NCI-H128 (cell line): ENCODE results near the gene ZBTB8OS.
"Not testable (repeated sequence)": the region's sequence is repeated elsewhere in the genome, so short reads cannot be mapped to it uniquely, and the experiment has no call there.

Experiments
- DNase-seq: peaks from one replicate; lab custom pipeline; 2025; ENCODE audit not compliant: unreplicated experiment; lab: John Stamatoyannopoulos, UW

Gene ZBTB8OS

DNA sequence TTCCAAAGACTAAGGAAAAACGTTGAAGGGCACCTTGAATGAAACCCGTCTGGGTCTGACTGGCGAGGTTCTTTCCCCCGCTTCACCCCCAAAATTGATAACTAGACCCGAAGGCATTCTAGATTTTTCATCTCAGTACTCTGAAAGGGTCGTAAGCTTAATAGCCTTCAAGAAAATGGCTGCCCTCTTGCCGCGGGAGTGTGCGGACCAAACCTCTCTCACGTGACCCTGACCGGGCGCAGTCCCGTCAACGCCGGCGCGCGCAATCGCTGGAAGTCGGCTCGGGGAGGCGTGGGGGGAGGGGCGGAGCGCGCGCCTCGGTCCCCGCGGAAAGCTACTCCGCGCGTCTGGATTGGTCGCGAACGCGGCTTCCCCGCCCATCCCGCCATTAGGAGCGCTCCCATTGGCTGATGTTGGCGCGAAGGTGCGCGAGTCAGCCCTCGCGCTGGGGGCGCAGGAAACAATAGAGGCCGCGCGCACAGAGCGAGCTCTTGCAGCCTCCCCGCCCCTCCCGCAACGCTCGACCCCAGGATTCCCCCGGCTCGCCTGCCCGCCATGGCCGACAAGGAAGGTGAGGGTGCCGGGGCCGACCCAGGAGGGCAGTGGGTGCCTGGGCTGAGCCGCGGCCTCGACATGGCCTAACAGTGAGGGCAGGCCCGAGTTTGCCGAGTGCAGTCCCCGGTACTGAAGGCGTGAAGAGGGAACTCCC is 556 bp upstream of the ZBTB8OS start, which contains the start of gene RBBP4:
Gene RBBP4 (plus strand): TSS at position 457 of the 709 bp plus-strand sequence. CDS start 99 bp downstream, at position 556.
- peak; percentile 99 for DNase-seq

GRCh38 chr1:32647308-32648134 is 2.8 kb downstream of the ZBTB8OS start:
- no peak for DNase-seq

DNA sequence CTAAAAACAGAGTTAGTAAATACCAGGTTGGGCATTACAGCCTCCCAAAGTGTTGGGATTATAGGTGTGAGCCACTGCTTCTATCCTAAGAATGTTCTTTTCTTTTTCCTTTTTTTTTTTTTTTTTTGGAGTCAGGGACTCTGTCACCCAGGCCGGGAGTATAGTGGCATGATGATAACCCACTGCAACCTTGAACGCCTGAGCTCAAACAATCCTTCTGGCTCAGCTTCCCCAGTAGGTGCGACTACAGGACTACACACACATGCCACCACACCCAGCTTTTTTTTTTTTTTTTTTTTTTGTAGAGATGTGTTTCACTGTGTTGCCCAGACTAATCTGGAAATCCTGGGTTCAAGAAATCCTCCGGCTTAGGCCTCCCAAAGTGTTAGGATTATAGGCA is 5.9 kb downstream of the ZBTB8OS start:
- no peak for DNase-seq

- DNase-seq = not testable (repeated sequence)
Measured at GRCh38 chr1:32642292-32642827, 8.0 kb downstream of the ZBTB8OS start.

GRCh38 chr1:32639489-32640075 is 10.8 kb downstream of the ZBTB8OS start:
- no peak for DNase-seq

DNA sequence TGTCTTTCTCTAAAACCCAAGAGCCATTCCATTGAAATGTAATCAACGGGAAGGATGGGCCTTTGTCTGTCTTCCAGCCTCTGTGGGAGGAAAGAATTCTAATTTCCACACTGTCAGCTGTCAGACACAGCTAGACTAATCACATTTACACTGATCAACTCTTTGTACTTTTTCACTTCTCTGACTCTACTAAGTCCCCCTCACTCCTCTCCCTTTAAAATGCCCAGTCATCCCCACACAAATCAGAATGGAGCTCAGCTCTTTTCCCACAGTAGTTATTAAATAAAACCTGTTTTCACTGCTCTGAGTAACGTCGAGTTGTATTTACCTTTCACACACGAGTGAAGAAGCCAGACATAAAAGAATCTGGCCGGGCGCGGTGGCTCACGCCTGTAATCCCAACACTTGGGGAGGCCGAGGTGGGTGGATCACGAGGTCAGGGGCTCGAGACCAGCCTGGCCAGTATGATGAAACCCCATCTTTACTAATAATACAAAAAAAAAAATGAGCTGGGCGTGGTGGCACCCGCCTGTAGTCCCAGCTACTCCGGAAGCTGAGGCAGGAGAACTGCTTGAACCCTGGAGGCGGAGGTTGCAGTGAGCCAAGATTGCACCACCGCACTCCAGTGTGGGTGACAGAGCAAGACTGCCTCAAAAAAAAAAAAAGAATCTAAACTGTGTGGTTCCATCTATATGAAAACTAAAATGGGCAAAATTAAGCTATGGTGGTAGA is 13.3 kb downstream of the ZBTB8OS start:
- no peak for DNase-seq

GRCh38 chr1:32635508-32636277 is 14.7 kb downstream of the ZBTB8OS start:
- DNase-seq = no peak

GRCh38 chr1:32632829-32633228 is 17.5 kb downstream of the ZBTB8OS start:
- no peak for DNase-seq

GRCh38 chr1:32630173-32630572 is 20.2 kb downstream of the ZBTB8OS start:
- DNase-seq = not testable (repeated sequence)

DNA sequence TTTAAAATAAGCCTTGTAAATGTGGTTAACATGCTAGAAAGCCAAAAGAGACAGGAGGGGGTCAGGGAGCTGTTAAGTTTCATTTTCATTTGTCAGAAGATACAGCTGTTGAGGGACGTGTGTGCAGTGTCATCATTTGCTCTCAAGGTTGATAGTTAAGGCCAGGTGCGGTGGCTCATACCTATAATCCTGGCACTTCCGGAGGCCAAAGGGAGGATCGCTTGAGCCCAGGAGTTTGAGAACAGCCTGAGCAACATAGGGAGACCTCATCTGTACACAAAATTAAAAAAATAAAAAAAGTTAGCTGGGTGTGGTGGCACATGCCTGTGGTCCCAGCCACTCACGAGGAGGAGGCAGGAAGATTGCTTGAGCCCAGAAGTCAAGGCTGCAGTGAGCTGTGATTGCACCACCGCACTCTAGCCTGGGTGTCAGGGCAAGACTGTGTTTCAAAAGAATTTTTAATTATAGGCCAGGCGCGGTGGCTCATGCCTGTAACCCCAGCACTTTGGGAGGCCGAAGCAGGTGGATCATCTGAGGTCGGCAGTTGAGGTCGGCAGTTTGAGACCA is 22.7 kb downstream of the ZBTB8OS start:
- no peak for DNase-seq

DNA sequence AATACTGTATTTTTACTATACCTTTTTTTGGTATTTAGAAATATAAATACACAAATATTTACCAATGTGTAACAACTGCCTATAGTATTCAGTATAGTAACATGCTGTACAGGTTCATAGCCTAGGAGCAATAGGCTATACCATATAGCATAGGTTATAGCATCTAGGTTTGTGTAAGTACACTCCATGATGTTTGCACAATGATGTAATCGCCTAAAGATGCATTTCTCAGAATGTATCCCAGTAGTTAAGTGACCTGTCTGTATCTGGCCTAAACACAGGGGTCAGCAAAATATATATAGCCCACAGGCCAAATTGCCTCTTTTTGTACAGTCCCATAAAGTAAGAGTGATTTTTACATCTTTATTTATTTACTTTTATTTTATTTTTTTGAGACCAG is 24.2 kb downstream of the ZBTB8OS start:
- no peak for DNase-seq

DNA sequence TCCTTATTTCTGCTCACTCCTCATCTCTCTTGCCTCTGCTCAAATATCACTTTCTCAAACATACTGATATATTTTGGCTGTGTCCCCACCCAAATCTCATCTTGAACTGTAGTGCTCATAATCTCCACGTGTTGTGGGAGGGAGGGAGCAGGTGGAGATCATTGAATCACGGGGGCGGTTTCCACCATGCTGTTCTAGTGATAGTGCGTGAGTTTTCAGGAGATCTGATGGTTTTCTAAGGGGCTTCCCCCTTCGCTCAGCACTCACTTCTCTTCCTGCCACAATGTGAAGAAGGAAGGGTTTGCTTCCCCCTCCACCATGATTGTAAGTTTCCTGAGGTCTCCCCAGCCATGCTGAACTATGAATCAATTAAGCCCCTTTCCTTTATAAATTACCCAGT is 26.6 kb downstream of the ZBTB8OS start:
- no peak for DNase-seq

- DNase-seq = no peak
Measured at GRCh38 chr1:32622806-32623681, 27.3 kb downstream of the ZBTB8OS start.

- no peak for DNase-seq
Measured at GRCh38 chr1:32622205-32622604, 28.1 kb downstream of the ZBTB8OS start.

DNA sequence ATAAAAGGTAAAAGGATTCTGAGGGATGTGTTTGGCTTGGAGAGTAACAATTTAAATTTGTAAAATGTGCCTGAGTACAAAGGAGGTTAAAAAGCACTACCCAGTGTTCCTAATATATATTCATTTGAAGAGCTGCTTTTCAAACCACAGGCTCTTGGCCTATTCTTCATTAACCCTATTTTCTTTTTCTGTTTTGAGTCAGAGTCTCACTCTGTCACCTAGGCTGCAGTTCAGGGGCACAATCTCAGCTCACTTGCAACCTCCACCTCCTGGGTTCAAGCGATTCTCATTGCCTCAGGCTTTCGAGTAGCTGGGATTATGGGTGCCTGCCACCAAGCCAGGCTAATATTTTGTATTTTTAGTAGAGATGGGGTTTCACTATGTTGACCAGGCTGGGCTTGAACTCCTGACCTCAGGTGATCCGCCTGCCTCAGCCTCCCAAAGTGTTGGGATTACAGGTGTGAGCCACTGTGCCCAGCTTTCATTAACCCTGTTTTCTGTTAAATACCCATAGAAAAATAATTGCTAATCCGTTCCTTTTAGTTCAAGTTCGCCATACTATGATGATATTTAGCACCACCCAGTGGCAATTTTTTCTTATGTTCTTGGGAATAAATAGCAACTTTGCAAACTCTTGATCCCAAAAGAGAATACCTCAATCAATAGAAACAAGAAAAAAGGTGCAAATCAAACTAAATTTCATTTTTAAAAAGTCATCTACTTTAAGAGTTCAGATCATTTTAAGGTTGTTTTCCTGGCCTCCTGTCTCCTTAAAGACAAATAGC is 30.5 kb downstream of the ZBTB8OS start:
- no peak for DNase-seq

- no peak for DNase-seq
Measured at GRCh38 chr1:32618673-32619221, 31.6 kb downstream of the ZBTB8OS start.

DNA sequence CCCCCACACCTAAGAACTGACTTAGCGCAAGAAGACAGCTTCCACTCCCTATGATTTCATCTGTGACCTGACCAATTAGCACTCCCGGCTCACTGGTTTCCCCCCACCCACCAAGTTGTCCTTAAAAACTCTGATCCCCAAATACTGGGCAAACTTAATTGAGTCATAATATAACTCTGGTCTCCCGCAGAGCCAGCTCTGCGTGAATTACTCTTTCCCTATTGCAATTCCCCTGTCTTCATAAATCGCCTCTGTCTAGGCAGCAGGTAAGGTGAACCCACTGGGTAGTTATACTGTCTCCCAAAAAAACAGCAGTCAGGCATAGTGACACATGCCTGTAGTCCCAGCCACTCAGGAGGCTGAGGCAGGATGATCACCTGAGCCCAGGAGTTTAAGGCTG is 36.9 kb downstream of the ZBTB8OS start:
- DNase-seq = no peak
